PC-9 (cell line): ENCODE measurements around the gene PSD2.

Source experiments
- CTCF ChIP-seq: fragments of 200-600 bp; sonication (generic); conservative IDR thresholded peaks from 2 replicates; pipeline ENCODE4 v1.6.1; 2017; ENCODE audit warnings: mixed run types, antibody characterized with exemption, mild to moderate bottlenecking, moderate library complexity
- EZH2 ChIP-seq: fragments of 200-600 bp; sonication (generic); IDR thresholded peaks from 2 replicates; pipeline ENCODE4 v1.8.0; 2017; ENCODE audit warnings: antibody characterized with exemption, low read depth

GRCh38 chr5:139774980-139775661, 20.5 kb upstream of the PSD2 start:
- TF ChIP-seq CTCF = peak; percentile 99
- no peak for TF ChIP-seq EZH2
